ENCODE data around the gene CD226.

DNA sequence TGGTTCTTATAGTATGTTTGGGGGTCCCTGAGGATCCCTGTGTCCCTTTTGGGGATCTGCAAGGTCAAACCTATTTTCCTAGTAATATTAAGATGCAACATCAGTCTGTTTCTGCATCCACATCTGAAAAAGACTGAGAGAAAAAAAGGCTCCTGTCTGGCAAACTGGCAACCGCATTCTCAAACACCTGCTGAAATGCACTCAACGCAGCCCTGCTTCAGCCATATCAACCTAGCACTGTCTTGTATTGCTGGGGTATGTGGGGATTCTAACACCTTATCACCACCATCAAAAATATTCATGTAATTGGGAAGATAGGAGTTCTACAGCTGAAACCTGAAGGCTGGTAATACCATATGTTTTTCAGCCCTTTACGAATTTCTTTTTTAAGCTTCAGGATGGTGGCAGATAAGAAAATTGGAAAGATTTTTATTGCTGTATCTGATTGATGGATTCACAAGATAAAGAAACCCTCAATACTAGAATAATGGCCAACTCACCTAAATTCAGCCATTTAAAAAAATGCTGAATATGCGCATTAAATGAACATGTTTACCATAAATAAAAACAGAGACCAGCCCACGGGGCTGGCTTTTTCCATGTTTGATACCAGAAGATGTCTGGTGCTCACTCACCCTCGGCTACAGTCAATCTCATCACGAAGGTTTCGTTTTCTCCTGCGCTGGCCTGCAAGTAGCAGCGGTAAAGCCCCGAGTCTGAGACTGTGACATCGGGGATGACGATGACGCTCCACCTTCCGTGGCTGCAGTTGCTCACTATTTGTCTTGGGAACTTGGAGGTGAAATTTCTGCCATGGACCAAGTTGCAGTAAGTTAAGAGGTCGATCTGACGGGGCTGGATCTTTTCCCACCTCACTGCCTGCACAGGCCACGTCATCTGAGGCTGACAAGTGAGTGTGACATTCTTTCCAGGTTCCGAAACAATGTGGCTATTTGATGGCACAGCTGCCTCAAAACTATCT is 52.3 kb downstream of the CD226 start:
- TF ChIP-seq, protein P1, sequence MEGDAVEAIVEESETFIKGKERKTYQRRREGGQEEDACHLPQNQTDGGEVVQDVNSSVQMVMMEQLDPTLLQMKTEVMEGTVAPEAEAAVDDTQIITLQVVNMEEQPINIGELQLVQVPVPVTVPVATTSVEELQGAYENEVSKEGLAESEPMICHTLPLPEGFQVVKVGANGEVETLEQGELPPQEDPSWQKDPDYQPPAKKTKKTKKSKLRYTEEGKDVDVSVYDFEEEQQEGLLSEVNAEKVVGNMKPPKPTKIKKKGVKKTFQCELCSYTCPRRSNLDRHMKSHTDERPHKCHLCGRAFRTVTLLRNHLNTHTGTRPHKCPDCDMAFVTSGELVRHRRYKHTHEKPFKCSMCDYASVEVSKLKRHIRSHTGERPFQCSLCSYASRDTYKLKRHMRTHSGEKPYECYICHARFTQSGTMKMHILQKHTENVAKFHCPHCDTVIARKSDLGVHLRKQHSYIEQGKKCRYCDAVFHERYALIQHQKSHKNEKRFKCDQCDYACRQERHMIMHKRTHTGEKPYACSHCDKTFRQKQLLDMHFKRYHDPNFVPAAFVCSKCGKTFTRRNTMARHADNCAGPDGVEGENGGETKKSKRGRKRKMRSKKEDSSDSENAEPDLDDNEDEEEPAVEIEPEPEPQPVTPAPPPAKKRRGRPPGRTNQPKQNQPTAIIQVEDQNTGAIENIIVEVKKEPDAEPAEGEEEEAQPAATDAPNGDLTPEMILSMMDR (IDR thresholded peaks at IDR 0.05): no peak
- TF ChIP-seq POLR2AphosphoS5 (IDR thresholded peaks at IDR 0.05): no peak
- TF ChIP-seq EP300 (IDR thresholded peaks at IDR 0.05): no peak
- no peak for TF ChIP-seq POLR2A (IDR thresholded peaks at IDR 0.05)

All from stomach (tissue), 4 donors.